Kidney glomerular epithelial cell (primary cell): ENCODE measurements around the gene KLHDC10.
"Not testable (repeated sequence)": the region's sequence is repeated elsewhere in the genome, so short reads cannot be mapped to it uniquely, and the experiment has no call there.

Source experiments
- DNase-seq: peaks from one replicate; lab custom pipeline; 2025; lab: John Stamatoyannopoulos, UW

The KLHDC10 gene

GRCh38 chr7:130118294-130118693 is 48.0 kb downstream of the KLHDC10 start:
- DNase-seq, result no peak

- no peak for DNase-seq
Observed at GRCh38 chr7:130118801-130119200, 48.5 kb downstream of the KLHDC10 start.

DNA sequence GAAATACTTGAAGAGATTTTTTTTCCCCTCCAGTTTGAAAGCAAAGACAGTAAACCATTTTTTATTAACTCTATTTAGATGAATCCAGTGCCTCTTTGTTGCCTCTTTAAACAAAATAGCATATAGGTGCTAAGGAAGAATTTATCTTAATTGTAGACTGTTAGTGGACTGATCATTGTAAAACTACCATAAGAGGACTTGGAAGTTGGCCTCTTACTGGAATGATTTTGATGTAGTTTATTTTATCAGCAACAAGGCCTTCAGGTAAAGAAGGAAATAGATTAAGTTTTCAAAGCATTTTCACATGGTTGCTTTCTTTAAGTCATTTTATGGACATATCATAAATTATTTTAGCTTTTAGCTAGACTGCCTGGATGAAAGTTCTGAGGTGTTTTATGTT is 53.2 kb downstream of the KLHDC10 start:
- no peak for DNase-seq

DNA sequence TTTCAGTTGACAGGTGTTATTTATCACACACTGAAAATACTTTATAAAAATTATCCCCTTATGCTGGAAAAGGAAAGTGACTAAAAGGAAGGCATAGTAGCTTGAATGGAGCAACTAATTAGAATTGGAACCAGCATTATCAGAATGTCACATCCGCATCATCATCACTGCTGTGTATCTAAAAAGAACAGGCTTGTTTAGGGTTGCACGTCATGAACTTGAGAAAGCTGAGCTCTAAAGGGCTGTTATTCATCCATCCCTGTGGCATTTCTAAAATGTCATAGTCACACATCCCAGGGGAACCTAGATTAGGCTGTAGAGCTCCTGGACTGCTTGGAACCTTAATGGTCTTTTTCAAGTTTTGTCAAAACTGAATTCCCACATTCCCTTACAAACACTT is 54.4 kb downstream of the KLHDC10 start:
- no peak for DNase-seq

- DNase-seq, result not testable (repeated sequence)
Observed at GRCh38 chr7:130126840-130127239, 56.5 kb downstream of the KLHDC10 start.

- DNase-seq, result no peak
Observed at GRCh38 chr7:130127404-130127803, 57.1 kb downstream of the KLHDC10 start.

- no peak for DNase-seq
Observed at GRCh38 chr7:130127821-130128317, 57.5 kb downstream of the KLHDC10 start.

GRCh38 chr7:130129011-130129411 is 58.7 kb downstream of the KLHDC10 start:
- DNase-seq, result no peak

- no peak for DNase-seq
Observed at GRCh38 chr7:130131191-130131834, 61.0 kb downstream of the KLHDC10 start.

- DNase-seq, result no peak
Observed at GRCh38 chr7:130131964-130132875, 61.9 kb downstream of the KLHDC10 start.

GRCh38 chr7:130133029-130133782 is 62.9 kb downstream of the KLHDC10 start:
- DNase-seq, result no peak

GRCh38 chr7:130134106-130134636 is 63.8 kb downstream of the KLHDC10 start:
- DNase-seq, result no peak

DNA sequence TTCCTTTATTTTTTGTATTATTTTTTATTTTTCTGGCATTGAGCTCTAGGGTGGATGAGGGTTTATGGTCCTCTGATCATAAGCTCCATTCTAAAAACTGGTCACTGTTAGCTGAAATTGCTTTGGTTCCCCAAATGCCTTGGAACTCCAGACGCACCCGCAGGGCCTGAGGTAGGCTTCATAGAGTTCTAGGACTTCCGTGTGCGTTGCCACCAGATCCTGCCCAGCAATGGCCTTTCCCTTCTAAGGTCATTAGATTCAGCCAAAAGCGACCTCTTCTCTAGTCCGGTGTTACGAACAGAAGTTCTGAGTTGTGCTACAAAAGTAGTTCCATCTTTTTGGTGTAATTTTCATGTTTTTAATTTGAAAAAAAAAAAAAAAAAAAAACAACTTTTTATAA is 64.4 kb downstream of the KLHDC10 start:
- no peak for DNase-seq

GRCh38 chr7:130135208-130136205 is 65.2 kb downstream of the KLHDC10 start:
- DNase-seq, result peak; percentile 27

- no peak for DNase-seq
Observed at GRCh38 chr7:130136579-130137167, 66.3 kb downstream of the KLHDC10 start.

- no peak for DNase-seq
Observed at GRCh38 chr7:130137207-130137606, 66.9 kb downstream of the KLHDC10 start.

DNA sequence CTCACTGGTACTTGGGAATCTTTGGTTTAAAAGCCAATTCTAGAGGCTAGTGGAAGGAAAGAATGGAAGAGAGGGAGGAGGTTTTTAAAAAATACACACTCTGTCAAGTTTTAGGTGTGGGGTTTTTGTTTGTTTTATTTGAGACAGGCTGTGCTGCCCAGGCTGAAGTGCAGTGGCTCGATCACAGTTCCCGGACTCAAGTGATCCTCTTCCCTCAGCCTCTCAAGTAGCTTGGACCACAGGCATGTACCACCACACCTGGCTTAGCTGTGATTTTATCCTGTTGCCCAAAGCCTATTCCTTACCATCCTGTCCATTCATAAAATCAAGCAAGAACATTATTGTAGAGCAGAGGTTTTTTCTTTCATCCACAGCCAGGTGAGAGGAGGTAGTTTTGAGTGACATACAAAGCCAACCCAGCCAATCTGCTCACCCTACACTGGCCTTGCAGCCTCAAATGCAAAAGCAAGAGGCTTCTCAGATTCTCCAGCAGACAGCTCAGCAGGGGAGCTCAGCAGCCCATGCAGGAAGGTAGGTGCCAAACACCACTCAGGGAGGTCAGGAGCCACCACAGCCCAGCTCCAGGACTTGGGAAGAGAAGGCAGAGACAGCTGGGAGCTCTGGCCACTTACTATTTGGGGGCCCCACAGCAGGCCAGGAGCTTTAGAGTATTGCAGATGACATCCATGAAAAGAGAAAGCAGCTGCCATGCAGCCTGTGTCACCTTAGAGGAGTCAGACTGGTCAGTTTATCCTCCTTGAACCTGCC is 69.0 kb downstream of the KLHDC10 start:
- no peak for DNase-seq

- DNase-seq, result no peak
Observed at GRCh38 chr7:130140551-130141160, 70.3 kb downstream of the KLHDC10 start.

DNA sequence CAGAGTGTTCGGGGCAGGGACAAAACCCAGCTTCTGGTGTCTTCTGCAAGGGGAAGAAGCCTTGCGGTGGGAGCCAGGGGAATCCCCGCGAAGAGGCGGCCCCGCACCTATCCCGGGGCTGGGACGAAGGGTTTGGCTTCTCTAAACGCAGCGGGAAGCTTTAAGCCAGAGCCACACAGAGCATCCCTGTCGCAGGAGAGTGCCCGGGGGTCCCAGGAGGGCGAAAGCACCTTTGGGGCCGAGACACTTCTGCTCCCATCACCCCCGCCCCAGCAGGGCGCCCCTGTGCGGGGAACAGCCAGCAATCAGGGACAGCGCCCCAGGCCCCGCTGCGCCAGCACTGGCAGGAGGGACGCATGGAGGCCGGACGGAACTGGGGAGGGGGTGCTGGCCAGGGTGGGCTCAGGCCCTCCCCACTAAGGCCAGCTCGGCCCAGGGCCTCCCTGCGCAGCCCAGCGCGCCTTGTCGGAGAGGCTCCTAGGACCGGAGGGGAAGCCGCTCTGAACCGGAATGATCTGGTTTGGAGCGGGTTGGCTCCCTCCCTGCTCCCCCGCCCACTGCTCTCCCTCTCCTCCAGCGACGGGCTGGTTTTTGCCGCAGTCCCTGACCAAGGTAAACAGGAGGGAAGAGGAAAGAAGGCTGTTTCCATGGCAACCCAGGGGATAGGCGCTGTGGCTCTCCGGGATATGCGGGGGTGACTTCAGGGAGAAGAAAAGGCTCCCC is 71.0 kb downstream of the KLHDC10 start:
- peak; percentile 64 for DNase-seq
